EH (cell line): ENCODE measurements around the gene PTPN1.
"Not testable (repeated sequence)": the region's sequence is repeated elsewhere in the genome, so short reads cannot be mapped to it uniquely, and the experiment has no call there.

ENCODE experiments used
- DNase-seq: peaks from one replicate; pipeline ENCODE4 v3.0.0-alpha.2; 2015; ENCODE audit warnings: low read depth

PTPN1 gene

GRCh38 chr20:50481741-50482140 lies 28.4 kb upstream of the PTPN1 start:
- DNase-seq, result no peak

GRCh38 chr20:50482396-50482981 lies 27.7 kb upstream of the PTPN1 start:
- DNase-seq, result no peak

DNA sequence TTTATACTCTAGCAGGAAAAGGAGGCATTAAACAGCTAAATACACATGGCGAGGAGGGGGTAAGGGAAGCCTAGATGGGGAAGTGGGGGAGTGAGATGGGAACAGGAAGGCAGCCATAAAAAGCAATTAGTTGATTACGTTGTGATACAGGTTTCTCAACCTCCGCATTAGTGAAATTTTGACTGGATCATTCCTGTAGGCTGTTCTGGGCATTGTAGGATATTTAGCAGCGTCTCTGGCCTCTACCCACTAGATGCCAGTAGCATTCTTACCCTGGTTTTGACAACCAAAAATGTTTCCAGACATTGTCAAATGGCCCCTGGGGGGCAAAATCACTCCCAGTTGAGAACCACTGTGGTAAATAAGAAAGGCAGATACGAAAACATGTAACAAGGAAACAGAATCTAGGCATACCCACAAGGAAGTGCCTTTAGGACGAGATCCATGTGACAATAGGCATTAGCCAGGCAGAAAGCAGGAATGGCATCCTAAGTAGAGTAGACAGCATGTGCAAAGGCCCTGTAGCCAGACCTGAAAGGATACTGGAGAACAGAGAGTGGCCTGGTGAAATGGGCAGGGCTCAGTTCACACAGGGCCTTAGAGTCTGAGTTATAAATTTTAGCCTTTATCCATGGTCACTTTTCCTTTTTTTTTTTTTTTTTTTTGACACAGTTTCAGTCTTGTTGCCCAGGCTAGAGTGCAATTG lies 25.8 kb upstream of the PTPN1 start:
- DNase-seq, result no peak

DNA sequence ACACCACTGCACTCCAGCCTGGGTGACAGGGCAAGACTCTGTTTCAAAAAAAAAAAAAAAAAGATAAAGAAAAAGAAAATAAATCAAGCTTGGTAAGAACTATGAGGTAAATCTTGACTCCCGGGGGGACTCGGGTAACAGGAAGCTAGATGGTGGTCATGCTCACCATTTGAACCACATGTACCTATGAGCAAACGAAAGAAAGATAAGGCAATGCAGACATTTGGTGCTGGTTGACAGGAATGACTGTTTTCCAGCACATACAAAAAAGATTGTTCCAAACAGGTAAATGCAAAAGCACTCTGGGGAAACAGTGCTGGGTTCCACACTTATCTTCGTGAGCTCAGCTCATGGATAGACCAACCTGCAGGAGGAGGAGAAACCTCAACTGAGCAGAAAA lies 22.8 kb upstream of the PTPN1 start:
- no peak for DNase-seq

GRCh38 chr20:50488236-50488806 lies 21.9 kb upstream of the PTPN1 start:
- DNase-seq, result no peak

GRCh38 chr20:50491168-50491567 lies 19.0 kb upstream of the PTPN1 start:
- DNase-seq, result no peak

GRCh38 chr20:50491926-50492634 lies 18.1 kb upstream of the PTPN1 start:
- DNase-seq, result no peak

DNA sequence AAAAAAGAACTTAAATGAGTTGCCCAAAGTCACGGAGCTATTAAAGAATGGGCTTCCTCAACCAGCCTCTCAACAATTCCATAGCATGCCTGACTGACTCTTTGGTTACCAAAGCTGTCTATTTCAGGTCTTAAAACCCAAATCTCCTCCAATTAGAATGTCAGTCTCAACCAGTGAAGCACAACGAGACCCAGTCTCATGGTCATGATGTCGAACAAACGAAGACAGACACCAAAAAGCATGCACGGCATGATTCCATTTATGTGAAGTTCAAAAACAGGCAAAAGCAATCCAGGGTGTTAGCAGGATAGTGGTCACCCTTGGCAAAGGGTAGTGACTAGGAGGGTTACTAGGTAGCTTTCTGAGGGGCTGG lies 16.3 kb upstream of the PTPN1 start:
- no peak for DNase-seq

- DNase-seq, result no peak
Measured at GRCh38 chr20:50494428-50494827, 15.8 kb upstream of the PTPN1 start.

- peak; percentile 68 for DNase-seq
Measured at GRCh38 chr20:50496773-50497385, 13.3 kb upstream of the PTPN1 start.

- peak; percentile 68 for DNase-seq
Measured at GRCh38 chr20:50498071-50498776, 12.0 kb upstream of the PTPN1 start.

DNA sequence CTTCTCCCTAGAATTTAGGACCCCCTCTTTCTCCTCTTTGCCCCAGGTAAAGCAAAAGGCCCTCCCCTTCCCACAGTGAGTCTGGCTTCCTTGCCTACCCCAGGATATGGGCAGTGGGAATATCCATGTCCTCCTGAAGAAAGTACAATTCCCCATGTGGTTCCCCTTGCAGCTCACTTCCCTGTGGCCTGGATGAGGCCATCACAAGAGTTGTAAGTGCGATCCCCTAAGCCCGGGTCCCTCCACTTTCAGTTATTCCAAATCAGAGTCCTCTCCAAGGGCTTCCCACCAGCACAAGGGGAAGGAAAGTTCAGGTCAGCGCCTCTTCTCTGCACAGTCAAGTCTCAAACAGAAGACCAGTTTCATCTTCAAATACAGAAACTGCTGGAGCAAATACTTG lies 10.2 kb upstream of the PTPN1 start:
- no peak for DNase-seq

DNA sequence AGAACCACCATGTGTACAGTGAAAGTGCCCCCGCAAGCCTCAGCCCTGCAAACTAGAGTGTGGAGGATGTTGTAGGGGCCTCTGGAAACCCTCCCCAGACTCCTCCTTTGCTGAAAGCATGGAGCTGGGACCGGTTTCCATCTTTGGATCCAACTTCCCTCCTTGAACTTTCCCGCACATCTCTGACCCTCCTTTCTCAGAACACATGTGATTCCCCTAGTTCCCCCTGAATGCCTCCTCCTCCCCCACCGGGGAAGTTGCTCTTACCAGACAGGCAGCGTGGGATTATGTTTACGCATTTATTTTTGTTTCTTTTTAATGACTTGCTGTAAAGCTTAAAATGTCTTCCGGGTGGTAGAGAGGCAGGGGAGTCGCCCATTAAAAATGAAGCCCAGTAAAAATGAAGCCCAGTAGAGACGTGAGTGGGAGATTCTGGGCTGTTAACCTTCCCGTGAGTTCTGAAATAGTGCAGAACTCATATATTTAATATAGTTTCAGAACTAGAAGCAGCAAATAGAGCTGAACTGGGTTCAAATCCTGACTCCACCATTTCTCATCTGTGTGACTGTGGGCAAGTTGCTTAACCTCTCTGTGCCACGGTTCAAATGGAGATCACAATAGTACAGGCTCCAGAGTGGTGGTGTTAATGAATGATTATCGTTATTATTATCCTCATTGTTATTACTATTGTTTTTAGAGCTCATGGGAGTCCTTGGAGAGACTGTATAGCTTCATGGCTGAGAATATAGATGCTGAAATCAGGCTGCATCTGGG lies 8.0 kb upstream of the PTPN1 start:
- DNase-seq, result no peak

- DNase-seq, result peak; percentile 64
Measured at GRCh38 chr20:50504231-50504823, 5.9 kb upstream of the PTPN1 start.

- DNase-seq, result no peak
Measured at GRCh38 chr20:50506270-50506579, 4.0 kb upstream of the PTPN1 start.

GRCh38 chr20:50507745-50508144 lies 2.4 kb upstream of the PTPN1 start:
- not testable (repeated sequence) for DNase-seq

GRCh38 chr20:50508171-50508755 lies 1.9 kb upstream of the PTPN1 start:
- DNase-seq, result peak; percentile 68

DNA sequence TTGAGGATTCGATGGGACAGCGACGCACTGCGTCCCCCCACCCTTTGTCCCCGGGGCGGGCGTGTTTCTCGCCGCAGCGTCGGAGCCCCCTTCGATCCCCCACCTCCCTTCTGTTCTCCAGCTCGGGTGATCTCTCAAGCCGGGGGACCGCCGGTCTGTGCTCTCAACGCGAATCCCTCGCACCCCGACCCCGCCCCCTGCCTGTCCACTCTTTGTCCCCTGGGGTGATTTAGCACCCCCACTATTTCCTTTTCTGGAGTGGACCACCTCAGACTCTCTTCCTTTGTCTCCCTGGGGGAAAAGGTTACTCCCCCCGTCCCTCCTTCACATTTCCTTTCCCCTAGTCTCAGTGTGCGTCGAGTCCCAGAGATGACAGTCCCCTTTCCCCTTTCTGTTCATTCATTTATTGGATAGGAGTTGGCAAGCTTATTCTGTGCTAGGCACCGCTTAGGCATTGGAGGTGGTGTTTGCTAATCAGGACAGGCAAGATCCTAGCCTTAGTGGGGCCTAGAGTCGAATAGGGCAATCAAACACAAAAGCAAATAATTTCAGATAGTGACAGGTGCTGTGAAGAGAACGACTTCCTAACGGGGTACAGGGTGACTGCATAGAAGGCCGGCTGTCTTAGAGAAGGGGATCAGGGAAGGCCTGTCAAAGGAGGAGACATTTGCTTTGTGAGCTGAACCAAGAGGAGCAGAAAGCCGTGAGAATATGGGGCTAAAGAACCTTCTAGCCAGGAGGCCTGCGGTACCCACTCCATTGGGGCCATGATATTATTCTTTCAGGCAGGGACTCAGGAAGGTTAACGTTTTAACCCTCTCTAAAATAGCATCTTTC lies 741 bp downstream of the PTPN1 start:
- no peak for DNase-seq

DNA sequence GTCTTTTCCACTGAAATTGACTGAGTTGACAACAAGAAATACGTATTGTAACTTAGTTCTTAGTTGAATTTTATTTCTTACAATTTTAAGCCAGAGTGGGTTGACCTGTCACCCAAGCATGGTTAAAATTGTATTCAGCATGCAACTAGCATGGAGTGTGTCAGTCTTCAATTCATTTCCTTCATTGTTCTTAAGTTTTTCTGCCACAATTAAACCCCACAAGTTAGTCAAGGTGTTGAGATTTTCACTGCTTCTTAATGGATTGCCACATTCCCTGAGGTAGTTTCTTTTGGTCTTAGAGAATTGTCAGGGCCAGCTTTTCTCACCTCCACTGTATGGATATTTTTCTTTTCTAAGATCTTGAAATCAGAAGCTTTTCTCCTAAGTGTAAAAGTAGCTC lies 2.1 kb downstream of the PTPN1 start:
- DNase-seq, result no peak
